ENCODE measurements around the gene RNF213.

The RNF213 gene

DNA sequence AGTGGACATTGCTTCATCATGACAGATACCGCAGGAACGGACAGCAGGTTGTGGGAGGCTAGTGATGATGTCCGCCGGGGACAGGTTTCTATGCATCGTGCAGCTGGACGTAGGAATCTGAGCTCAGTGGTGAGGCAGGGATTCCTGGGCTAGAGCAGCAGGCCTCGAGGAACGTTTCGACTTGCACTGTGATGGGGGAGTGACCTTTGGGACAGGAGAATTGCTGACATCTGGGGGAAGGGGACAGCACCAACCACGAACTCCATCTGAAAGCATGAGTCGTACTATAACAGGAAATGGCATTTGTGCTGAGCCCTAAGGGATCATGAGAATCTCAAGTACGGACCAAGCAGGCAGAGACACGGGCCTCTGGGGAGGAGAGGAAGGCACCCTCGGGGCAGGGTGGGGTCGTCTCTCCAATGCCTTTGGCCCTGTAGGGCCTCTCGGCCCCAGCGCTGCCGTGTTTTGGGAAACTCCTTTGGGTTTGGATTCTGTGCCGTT is 88.5 kb downstream of the RNF213 start:
- Histone ChIP-seq H3K27me3 (no peaks in the 10 kb centered on the region), H3K4me1 (ENCODE audit: control insufficient read depth in 1 of 2, insufficient read depth in 1 of 2, low read depth in 1 of 2, low read length in 1 of 2) (no peaks in the 10 kb centered on the region), H3K36me3 (peaks cover 100% of the 10 kb centered on the region), H3K27ac (no peak overlapping the region), H3K9me3 (no peaks in the 10 kb centered on the region), H3K4me3 (ENCODE audit: low read depth in 1 of 2, low read length in 1 of 2) (no peak overlapping the region)
- no peak for TF ChIP-seq CTCF (IDR thresholded peaks at IDR 0.05)

GRCh38 chr17:80349751-80350150 is 89.1 kb downstream of the RNF213 start:
- Histone ChIP-seq H3K27ac (no peak overlapping the region), H3K4me1 (ENCODE audit: control insufficient read depth in 1 of 2, insufficient read depth in 1 of 2, low read depth in 1 of 2, low read length in 1 of 2) (no peaks in the 10 kb centered on the region), H3K27me3 (no peaks in the 10 kb centered on the region), H3K4me3 (ENCODE audit: low read depth in 1 of 2, low read length in 1 of 2) (no peak overlapping the region), H3K9me3 (no peaks in the 10 kb centered on the region), H3K36me3 (peaks cover 100% of the 10 kb centered on the region)
- TF ChIP-seq CTCF (IDR thresholded peaks at IDR 0.05), result no peak

GRCh38 chr17:80352216-80352895 is 91.7 kb downstream of the RNF213 start:
- Histone ChIP-seq H3K36me3 (peaks cover 98% of the 10 kb centered on the region), H3K27ac (no peak overlapping the region), H3K4me3 (ENCODE audit: low read depth in 1 of 2, low read length in 1 of 2) (no peak overlapping the region), H3K27me3 (no peaks in the 10 kb centered on the region), H3K4me1 (ENCODE audit: control insufficient read depth in 1 of 2, insufficient read depth in 1 of 2, low read depth in 1 of 2, low read length in 1 of 2) (no peaks in the 10 kb centered on the region), H3K9me3 (no peaks in the 10 kb centered on the region)
- no peak for TF ChIP-seq CTCF (IDR thresholded peaks at IDR 0.05)

GRCh38 chr17:80352991-80353665 is 92.5 kb downstream of the RNF213 start:
- Histone ChIP-seq H3K36me3 (peaks cover 98% of the 10 kb centered on the region), H3K27ac (no peak overlapping the region)

GRCh38 chr17:80353718-80354275 is 93.1 kb downstream of the RNF213 start:
- Histone ChIP-seq H3K27me3 (no peaks in the 10 kb centered on the region), H3K4me3 (ENCODE audit: low read depth in 1 of 2, low read length in 1 of 2) (no peak overlapping the region), H3K4me1 (ENCODE audit: control insufficient read depth in 1 of 2, insufficient read depth in 1 of 2, low read depth in 1 of 2, low read length in 1 of 2) (no peaks in the 10 kb centered on the region), H3K36me3 (peaks cover 98% of the 10 kb centered on the region), H3K9me3 (no peaks in the 10 kb centered on the region), H3K27ac (no peak overlapping the region)
- TF ChIP-seq CTCF (IDR thresholded peaks at IDR 0.05), result no peak

More at GRCh38 chr17:80352991-80353665, 92.5 kb downstream of the RNF213 start:
- Histone ChIP-seq H3K27me3 (no peaks in the 10 kb centered on the region), H3K9me3 (no peaks in the 10 kb centered on the region), H3K4me1 (ENCODE audit: control insufficient read depth in 1 of 2, insufficient read depth in 1 of 2, low read depth in 1 of 2, low read length in 1 of 2) (no peaks in the 10 kb centered on the region), H3K4me3 (ENCODE audit: low read depth in 1 of 2, low read length in 1 of 2) (no peak overlapping the region)
- no peak for TF ChIP-seq CTCF (IDR thresholded peaks at IDR 0.05)
